ENCODE measurements around the gene MCCD1. TPM values are rescaled to one million over a fixed set of nuclear protein-coding genes. Genes with fewer than 3 reads are reported as not detected.
A peak's percentile ranks its signal among the peaks of the same experiment; 100 is the strongest.

Gene MCCD1
- polyA plus RNA-seq, 2 of the 4 experiments (the other 2 are of a cell fraction) = not detected

- CTCF ChIA-PET = interaction anchor here (1.1 to 4.9 kb wide), 5 partner anchors 9 to 30 kb away, joined by 3 to 30 read pairs (median 5); partner anchors contain the start of gene LST1
- 78% methylated on average over 9 of the region's 9 CpGs for WGBS (ENCODE audit: missing lambda C conversion rate)
- TF ChIP-seq MYC (IDR thresholded peaks at IDR 0.05; ENCODE audit: borderline replicate concordance, low read length) (no peak), MAFK (IDR thresholded peaks at IDR 0.05; ENCODE audit: partially characterized antibody) (peak; percentile 51)
- POLR2A ChIA-PET = no interaction called here
- FAIRE-seq = no peak
- no peak overlapping the region for H3K27ac ChIP-seq
- no peak for DNase-seq (ENCODE audit: low read depth in 1 of 2, low spot score in 1 of 2)
- H3K4me1 ChIP-seq = 0 out of 3 replicates have a peak, but pooled peaks cover 4% of the 10 kb centered on the region
- H3K4me2 ChIP-seq = no peak overlapping the region
- ATAC-seq = no peak
- H3K4me3 ChIP-seq = no peak overlapping the region
- H3K9me3 ChIP-seq = no peaks in the 10 kb centered on the region
These were observed 39.0 kb downstream of the MCCD1 start for GRCh38 chr6:31567531-31568370.

DNA sequence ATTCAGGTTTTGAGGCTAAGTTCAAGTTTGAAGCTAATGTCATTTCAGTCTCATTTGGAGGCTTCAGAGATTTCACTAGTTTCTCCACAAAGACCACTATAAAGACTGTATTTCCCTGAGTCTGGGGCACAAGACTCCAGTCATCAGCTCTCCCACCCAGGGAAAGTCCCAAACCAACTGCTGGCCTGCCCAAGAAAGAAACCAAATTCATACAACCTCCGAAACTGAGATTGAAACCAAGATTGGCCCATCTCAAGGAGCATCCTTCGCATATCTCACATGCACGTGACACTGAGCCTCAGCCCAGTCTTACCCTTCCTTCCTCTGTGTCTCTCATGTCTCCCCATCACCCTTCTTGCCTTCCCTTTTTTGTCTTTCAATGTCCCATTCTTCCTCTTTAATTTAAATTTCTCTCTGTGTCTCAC is 39.8 kb downstream of the MCCD1 start:
- Histone ChIP-seq H3K4me2 (no peak overlapping the region), H3K4me1 (no peaks in the 10 kb centered on the region), H3K9me3 (no peaks in the 10 kb centered on the region), H3K27ac (no peak overlapping the region), H3K4me3 (no peak overlapping the region)
- no peak for FAIRE-seq
- CTCF ChIA-PET = interaction anchor here (1.1 to 4.9 kb wide), 4 partner anchors 10 to 18 kb away, joined by 3 to 30 read pairs (median 4); partner anchors contain the start of gene LST1
- POLR2A ChIA-PET = no interaction called here
- no peak for TF ChIP-seq EHF (CRISPR knock-in tag; IDR thresholded peaks at IDR 0.05)
- TF ChIP-seq HOXA7 (CRISPR knock-in tag; IDR thresholded peaks at IDR 0.05) = no peak
- no peak for TF ChIP-seq REST (IDR thresholded peaks at IDR 0.05)
- ATAC-seq = no peak
- no peak for DNase-seq (ENCODE audit: low read depth in 1 of 2, low spot score in 1 of 2)
- 80% methylated on average over 3 of the region's 3 CpGs for WGBS (ENCODE audit: missing lambda C conversion rate)

DNA sequence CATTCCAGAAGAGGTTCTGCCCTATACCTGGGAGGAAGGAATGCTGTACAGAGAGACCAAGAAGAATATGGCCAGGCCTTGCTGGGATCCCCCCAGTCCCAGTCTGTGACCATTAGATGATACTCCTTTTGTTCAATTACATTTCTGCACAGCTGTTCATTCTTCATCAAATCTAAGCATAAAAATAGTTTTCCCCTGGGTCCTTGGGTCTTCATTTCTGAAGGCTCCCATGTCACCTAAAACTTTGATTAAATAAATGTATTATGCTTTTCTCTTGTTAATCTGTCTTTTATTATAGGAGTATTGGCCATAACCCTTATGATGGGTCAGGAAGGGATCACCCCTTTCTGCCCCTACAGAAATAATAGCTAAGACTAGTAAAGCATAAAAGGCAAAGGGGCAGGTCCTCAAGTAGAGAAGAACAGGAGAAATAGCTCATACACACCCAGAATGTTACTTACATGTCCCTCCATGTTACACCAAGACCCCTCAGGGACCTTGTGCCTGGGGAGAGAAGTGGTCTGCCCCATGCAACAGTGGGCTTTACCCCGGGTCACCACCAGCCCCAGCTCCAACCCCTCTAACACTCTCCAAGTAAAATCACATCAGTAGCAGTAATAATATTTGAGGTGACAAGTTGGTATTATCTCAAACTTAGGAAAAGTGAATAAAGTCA is 41.2 kb downstream of the MCCD1 start:
- TF ChIP-seq FOSB (CRISPR knock-in tag; IDR thresholded peaks at IDR 0.05) = no peak
- no peak for TF ChIP-seq MAZ (IDR thresholded peaks at IDR 0.05; ENCODE audit: borderline replicate concordance, low read depth, low read length)
- TF ChIP-seq HMGXB4 (CRISPR knock-in tag; IDR thresholded peaks at IDR 0.05; ENCODE audit: borderline replicate concordance) = no peak
- no peak for TF ChIP-seq REST (IDR thresholded peaks at IDR 0.05)
- no peak for TF ChIP-seq CBX2 (IDR thresholded peaks at IDR 0.05; ENCODE audit: borderline replicate concordance, low read depth)
- no peak for TF ChIP-seq CBX8 (IDR thresholded peaks at IDR 0.05)
- TF ChIP-seq JUN (IDR thresholded peaks at IDR 0.05) = no peak
- POLR2A ChIA-PET = interaction anchor here (0.6 kb wide), 1 partner anchor 13 kb away, joined by 4 read pairs; no protein-coding TSS in a partner anchor
- WGBS (ENCODE audit: missing lambda C conversion rate) = 40% methylated on average over 1 of the region's 1 CpG
- DNase-seq (ENCODE audit: low read depth in 1 of 2, low spot score in 1 of 2) (no peak), ATAC-seq (no peak), FAIRE-seq (no peak)
- H3K4me3 ChIP-seq = no peak overlapping the region
- H3K4me1 ChIP-seq = no peaks in the 10 kb centered on the region
- CTCF ChIA-PET = interaction anchor here (1.2 to 4.9 kb wide), 4 partner anchors 10 to 77 kb away, joined by 3 to 30 read pairs (median 5); partner anchors contain the start of gene LST1
- no peak overlapping the region for H3K27ac ChIP-seq
- H3K4me2 ChIP-seq = no peak overlapping the region
- no peaks in the 10 kb centered on the region for H3K9me3 ChIP-seq

Data from A549 (cell line).